Measurements from ENCODE around the gene TMEM218.
A peak's percentile ranks its signal among the peaks of the same experiment; 100 is the strongest.

TMEM218 gene

GRCh38 chr11:125111343-125112207 is at the start of gene TMEM218:
TSS of gene TMEM218 (minus strand) at chr11:125111626. CDS start at chr11:125102241, 9,385 bp downstream.
- DNase-seq: peak; percentile 100

DNA sequence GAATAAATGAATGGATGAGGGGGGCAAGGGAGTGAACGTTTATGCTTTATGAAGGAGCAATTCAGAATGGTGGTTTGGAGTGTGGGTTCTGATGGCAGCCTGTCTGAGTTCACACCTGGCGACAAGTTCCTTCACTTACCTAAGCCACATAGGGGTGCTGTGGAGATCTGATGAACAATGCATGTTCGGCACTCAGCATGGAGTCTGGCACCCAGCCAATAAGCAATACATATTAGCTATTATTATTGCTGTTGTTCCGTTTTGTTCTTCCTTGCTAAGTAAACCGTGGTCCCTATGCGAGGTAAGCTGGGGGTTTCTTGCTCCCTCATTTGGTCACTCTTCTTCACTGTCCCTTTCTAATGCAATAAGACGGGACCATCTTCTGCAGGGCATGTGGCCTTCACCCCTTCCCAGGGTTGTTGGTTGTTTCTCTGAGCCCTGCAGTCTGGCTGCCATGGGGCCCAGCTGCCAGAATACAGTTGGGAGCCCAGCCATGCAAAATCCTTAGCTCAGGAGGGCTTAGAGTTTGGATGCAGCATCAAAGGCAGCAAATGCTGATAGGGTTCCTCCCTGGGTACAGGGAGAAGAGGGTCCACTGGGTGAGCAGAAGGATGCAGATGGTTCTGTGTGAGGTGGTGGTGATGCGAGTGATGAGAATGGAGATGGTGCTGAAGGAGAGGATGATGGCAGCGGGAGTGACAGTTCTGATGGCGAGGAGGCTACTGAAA is 46.7 kb upstream of the TMEM218 start:
- DNase-seq: peak in 1 of 2 experiments; percentile 30

GRCh38 chr11:125157118-125157733 is 45.8 kb upstream of the TMEM218 start:
- DNase-seq: peak; percentile 34 to 71

DNA sequence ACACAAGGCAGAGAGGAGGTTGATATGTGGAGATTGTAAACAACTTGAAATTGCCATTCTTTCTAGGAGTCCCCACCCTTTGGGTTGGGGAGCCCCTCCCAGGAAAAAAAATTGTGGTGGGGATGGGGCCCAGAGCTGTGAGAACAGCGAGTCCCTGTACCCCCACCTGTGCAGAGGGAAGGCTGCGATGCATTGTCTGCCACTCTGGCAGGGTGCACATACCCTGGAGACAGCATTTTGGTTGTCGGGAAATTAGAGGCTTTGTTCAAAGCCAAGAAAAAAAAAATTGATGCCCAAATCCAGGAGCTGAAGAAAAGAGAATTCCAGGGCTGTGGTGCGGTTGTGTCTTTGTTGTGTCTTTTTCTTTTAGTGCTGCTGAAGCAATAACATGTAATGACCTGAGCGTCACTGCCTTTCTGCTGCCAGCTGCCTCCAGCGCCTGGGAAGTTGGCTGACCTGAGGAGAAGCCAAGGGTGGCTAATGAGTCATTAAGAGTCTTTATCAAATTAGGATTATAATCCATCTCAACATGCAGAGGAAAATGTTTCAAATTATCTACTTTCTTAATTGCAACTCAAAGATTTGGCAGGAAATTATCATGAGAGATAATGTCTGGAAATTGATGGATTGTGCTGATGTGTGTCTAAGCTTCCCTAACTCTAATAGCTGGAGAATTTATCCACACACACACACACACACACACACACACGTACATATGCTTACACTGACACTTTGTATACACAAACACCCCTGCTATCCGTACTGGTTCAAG is 45.1 kb upstream of the TMEM218 start:
- no peak for DNase-seq

DNA sequence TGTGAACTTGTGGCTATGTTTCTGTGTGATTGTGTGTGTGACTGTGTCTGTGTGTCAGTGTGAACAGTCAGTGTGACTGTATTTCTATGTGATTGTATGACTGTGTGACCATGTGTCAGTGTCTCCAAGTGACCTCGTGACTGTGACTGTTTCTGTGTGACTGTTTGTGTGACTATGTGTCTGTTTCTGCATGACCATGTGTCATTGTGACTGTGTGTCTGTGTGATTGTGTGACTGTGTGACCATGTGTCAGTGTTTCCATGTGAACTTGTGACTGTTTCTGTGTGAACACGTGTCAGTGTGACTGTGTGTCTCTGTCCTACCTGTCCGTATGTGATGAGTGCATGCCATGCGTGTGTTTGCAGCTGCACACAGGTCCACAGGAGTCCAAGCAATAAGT is 44.3 kb upstream of the TMEM218 start:
- no peak for DNase-seq

GRCh38 chr11:125155100-125155444 is 43.6 kb upstream of the TMEM218 start:
- no peak for DNase-seq

DNA sequence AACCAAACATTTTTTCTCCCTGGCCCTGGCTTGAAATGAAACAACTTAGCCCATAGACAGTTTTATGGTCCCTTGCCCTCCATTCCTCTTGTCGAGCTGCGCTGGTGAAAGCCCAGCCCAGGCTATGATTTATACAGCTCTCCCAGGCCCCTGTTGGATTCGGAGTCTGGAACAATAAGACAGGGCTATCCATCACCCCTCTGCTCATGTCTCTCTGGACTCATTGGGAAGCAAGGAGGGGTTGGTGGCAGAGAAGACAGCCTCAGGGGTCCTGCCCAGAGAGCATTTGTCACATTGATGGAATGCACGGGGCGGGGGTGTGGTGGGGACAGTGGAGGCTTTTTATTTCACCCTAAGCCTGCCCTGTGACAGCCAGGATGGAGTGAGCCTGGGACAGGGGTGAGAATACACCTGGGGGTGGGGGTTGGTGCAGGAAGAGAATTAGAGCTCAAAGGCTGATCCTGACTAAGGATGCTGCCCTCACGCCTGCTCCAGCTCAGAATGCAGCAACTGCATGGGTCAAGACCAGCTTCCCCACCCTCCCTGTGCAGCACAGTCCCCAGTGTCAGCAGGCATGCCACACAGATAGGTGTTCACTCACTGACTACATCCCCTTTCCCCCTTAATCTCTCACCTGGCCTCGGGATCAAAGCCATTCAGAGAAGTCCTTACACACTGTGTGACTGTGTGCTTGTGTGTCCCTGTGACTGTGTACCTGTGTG is 43.1 kb upstream of the TMEM218 start:
- no peak for DNase-seq

DNA sequence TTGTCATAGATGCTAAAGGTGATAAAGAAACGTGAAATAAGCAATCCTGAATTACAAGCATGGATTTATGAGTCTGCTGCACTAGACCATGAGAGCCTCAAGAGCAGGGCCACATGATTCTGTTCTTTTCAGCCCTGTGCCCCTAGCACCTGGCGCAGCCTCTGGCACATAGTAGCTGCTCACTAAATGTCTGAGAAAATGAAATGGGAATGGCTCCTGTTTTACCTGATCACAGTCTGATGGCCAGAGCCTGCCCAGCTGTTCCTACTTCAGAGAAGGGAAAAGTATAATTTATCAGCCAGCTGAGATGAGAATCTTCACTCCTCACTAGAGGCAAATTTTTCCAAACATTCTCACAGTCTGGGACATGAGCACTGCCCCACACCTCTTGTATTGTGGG is 42.4 kb upstream of the TMEM218 start:
- no peak for DNase-seq

DNA sequence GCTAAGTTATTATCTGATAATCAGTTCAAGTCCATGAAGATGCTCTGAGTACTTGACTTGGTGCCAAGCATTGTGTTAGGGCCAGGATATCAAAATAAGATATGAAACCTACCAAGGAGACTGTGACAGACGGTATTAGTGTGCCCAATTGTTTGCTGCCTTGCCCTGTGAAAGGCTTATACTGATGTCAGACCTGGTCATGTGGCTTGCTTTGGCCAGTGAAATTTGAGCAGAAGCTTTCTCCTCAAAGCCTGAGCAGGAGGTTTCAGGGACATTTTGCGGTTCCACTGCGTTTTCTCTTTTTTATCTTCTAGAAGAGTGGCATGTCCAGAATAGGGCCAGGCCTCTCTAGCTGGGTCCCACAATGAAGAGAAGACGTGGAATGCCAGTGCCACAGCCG is 37.3 kb upstream of the TMEM218 start:
- DNase-seq: no peak

DNA sequence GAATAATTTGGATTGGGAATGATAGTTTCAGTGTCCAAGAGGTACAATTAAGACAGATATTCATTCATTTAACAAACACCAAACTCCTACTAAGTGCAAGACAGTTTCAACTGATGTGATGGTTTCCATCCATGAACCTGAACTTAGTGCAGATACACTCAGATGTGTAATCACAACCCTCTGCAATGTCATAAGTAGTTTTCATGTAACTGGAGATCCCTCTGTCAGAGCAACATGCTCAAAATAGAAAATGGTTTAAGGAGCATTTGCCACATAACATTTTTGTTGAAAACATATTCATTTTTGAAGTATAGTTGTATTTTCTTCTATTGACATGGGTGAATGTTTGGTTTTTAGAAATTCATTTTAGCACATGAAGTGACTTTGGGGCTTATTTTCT is 36.6 kb upstream of the TMEM218 start:
- no peak for DNase-seq

- no peak for DNase-seq
Measured at GRCh38 chr11:125147280-125147679, 35.9 kb upstream of the TMEM218 start.

DNA sequence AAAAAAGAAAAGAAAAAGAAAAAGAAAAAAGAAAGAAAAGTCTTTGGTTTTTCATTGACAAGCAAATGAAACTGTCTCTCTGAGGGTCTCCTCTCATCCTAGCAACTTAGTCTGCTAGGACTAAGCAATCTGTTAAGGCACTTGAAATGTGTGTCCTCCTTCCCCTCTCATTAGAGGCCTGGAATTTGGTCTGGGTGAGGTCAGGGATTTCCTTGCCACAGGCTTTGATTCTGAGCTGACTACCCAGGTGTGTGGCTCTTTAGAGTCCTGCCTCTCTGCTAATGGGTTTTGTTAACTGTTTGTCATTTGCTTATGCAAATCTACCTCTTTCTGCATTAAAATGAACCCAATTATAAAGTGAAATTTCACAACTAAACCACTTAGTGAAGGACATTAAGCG is 34.8 kb upstream of the TMEM218 start:
- peak; percentile 77 to 85 for DNase-seq

GRCh38 chr11:125141686-125142535 is 30.5 kb upstream of the TMEM218 start:
- DNase-seq: peak; percentile 97 to 99

DNA sequence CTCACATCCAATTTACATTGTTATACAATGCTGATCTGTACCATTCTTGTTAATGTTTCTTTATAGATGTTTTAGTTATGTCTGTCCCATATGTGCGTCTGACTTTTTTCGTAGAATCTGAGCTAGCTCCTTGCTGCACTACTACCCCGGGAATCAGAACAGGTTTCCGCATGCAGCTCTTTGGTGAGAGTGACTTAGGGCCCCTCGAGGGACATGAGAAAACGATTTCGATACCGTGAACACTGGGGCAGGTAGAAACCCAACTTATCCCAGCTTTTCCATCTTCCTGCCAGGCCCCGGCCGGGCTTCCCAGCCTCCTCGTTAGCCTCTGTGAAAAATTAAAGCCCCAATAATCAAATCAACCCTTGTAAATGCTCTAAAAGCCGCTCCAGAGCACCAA is 29.8 kb upstream of the TMEM218 start:
- DNase-seq: no peak

DNA sequence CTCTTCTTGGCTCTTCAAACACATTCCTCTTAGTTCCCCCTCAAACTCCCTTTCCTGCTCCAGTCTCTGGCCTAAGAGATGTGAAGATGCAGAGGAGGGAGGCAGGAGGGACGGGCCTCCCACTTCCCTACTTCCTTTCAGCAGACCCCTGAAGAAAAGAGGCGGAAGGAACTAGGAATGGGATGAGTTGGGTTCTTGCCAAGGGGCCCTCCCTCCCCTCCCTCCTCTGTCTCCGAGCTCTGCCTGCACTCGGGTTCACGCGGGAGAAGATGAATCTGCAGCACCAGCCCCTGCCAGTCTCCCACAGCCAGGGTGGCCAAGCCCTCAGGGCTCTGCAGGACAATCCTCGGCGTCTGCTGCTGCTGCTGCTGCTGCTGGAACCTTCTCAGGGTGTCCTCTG is 28.8 kb upstream of the TMEM218 start:
- DNase-seq: no peak

DNA sequence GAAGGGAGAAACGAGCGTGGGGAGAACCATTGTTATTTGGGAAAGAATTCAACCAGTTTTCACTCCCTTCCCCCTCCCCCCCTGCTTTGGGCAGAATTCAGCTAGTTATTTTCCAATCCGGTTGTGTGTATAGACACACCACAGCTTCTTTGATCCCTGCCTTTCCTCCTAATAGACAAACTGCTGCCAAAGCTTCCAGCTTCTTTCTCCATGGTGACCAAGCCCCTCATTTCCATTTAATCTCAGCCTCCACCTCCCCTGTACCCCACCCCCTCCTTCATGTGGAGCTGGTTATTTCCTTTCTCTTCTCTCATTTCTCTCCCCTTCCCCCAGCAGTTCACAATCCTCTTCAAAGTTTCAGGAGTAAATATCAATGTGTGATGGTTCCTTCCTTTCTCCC is 28.4 kb upstream of the TMEM218 start:
- DNase-seq: no peak

GRCh38 chr11:125138966-125139365 is 27.5 kb upstream of the TMEM218 start:
- no peak for DNase-seq

- DNase-seq: no peak
Measured at GRCh38 chr11:125136001-125136400, 24.6 kb upstream of the TMEM218 start.

- DNase-seq: no peak
Measured at GRCh38 chr11:125132596-125132995, 21.2 kb upstream of the TMEM218 start.

DNA sequence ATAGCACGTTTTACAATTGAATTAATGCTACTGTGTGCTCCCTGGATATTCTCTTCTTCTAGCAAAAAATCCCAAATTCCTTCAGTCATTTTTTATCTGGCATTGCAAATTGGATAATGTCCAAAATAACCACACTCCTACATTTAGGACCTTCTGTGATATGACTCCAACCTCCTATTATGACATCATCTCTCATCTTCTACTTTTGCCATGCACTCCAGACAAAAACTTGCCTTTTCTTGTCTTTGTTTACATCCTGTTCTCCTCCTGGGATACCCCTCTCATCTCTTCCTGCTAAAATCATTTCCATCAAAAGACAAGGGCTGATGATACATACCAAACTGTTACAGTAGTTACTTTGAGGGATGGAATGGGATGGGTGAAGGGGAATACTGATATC is 20.6 kb upstream of the TMEM218 start:
- DNase-seq: no peak

GRCh38 chr11:125129316-125129993 is 18.0 kb upstream of the TMEM218 start:
- no peak for DNase-seq
